Mucosa of rectum (tissue), 2 donors: ENCODE measurements around the gene SPINK1.

Source experiments
- H3K27ac ChIP-seq, 2 donors: one replicate each; pipeline ENCODE4 v1.7.0; 2013; ENCODE audit warnings: inconsistent platforms in 2 of 2, low read depth in 2 of 2, low read length in 2 of 2
- H3K27me3 ChIP-seq, 2 donors: one replicate each; pipeline ENCODE4 v1.7.0; 2013; ENCODE audit warnings: low read length in 2 of 2; ENCODE audit not compliant: control insufficient read depth in 2 of 2, insufficient read depth in 2 of 2
- H3K36me3 ChIP-seq, 2 donors: one replicate each; pipeline ENCODE4 v1.7.0; 2013; ENCODE audit warnings: low read length in 2 of 2; ENCODE audit not compliant: control insufficient read depth in 2 of 2, insufficient read depth in 2 of 2
- H3K4me1 ChIP-seq, 2 donors: one replicate each; pipeline ENCODE4 v1.7.0; 2013; ENCODE audit warnings: low read length in 2 of 2, mild to moderate bottlenecking in 1 of 2; ENCODE audit not compliant: control insufficient read depth in 2 of 2, insufficient read depth in 2 of 2
- H3K4me3 ChIP-seq, 2 donors: one replicate each; pipeline ENCODE4 v1.7.0; 2013; ENCODE audit warnings: low read length in 2 of 2
- H3K9ac ChIP-seq, 2 donors: one replicate each; pipeline ENCODE4 v1.7.0; 2013; ENCODE audit warnings: low read length in 2 of 2, low read depth in 1 of 2, mild to moderate bottlenecking in 1 of 2
- H3K9me3 ChIP-seq, 2 donors: one replicate each; pipeline ENCODE4 v1.7.0; 2013; ENCODE audit warnings: low read length in 2 of 2; ENCODE audit not compliant: control insufficient read depth in 2 of 2
- donor health status: healthy.
- donor health status: Normal muscosa, but diverticular disease.

The SPINK1 gene

DNA sequence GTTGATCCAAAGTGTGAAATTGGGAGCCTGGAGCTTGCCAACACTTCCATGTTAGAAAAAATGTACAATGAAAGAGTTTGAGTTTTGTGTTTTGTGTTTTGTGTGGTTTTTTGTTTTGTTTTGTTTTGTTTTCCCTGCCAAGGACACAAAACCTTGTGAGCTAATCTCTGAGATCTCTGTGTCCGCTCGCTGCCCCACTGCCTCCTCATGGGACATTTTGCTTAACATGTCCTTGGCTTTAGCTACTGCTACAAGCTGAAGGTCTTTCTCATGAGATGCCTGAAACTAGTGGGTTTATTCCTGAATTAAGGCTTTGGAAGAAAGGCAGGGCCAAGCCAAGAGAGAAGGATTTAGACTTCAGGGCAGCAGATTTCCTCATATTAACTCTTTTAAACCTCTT is 41.7 kb downstream of the SPINK1 start:
- no peaks in the 10 kb centered on the region for H3K36me3 ChIP-seq
- no peak overlapping the region for H3K4me3 ChIP-seq
- no peaks in the 10 kb centered on the region for H3K27me3 ChIP-seq

GRCh38 chr5:147788023-147788422 is 43.4 kb downstream of the SPINK1 start:
- Histone ChIP-seq H3K36me3 (no peaks in the 10 kb centered on the region), H3K27ac (no peak overlapping the region), H3K27me3 (no peaks in the 10 kb centered on the region), H3K9me3 (no peaks in the 10 kb centered on the region), H3K4me3 (no peak overlapping the region), H3K9ac (no peak overlapping the region), H3K4me1 (no peaks in the 10 kb centered on the region)

More for the DNA sequence above, 41.7 kb downstream of the SPINK1 start:
- Histone ChIP-seq H3K4me1 (no peaks in the 10 kb centered on the region), H3K9me3 (no peaks in the 10 kb centered on the region), H3K9ac (no peak overlapping the region), H3K27ac (no peak overlapping the region)

DNA sequence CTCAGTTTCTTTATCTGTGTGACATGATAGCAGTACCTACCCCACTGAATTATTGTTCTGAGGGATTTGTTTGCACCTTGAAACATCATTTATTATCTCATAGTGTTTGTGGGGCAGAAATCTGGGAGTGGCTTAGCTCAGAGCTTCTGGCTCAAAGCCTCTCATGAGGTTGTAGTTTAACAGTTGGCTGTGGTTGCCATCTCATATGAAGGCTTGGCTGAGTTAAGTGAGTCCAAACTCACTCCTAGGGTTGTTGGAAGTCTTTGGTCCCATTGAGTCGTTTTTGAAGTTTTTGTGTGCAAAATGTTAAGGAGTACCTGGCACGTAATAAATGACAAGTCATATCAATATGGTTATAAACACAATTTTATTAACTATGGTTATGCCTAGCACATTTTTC is 45.3 kb downstream of the SPINK1 start:
- Histone ChIP-seq H3K36me3 (no peaks in the 10 kb centered on the region), H3K9ac (no peak overlapping the region), H3K9me3 (no peaks in the 10 kb centered on the region), H3K27ac (no peak overlapping the region), H3K27me3 (no peaks in the 10 kb centered on the region), H3K4me3 (no peak overlapping the region), H3K4me1 (no peaks in the 10 kb centered on the region)

- Histone ChIP-seq H3K9ac (no peak overlapping the region), H3K4me3 (no peak overlapping the region), H3K36me3 (no peaks in the 10 kb centered on the region), H3K27me3 (no peaks in the 10 kb centered on the region), H3K27ac (no peak overlapping the region), H3K9me3 (no peaks in the 10 kb centered on the region), H3K4me1 (no peaks in the 10 kb centered on the region)
Observed at GRCh38 chr5:147784146-147784987, 47.1 kb downstream of the SPINK1 start.

- Histone ChIP-seq H3K4me1 (no peaks in the 10 kb centered on the region), H3K36me3 (no peaks in the 10 kb centered on the region), H3K27ac (no peak within 1 kb of the TSS), H3K9ac (no peak within 1 kb of the TSS), H3K9me3 (no peaks in the 10 kb centered on the region), H3K4me3 (peak within 1 kb of the TSS in 1 of 2 donors; percentile 65), H3K27me3 (no peaks in the 10 kb centered on the region)
Observed at GRCh38 chr5:147782110-147783028, 49.1 kb downstream of the SPINK1 start, which contains the start of gene JAKMIP2. Gene JAKMIP2, minus strand, starts transcription at chr5:147782728. Its CDS starts 110,922 bp downstream, at chr5:147671806.

DNA sequence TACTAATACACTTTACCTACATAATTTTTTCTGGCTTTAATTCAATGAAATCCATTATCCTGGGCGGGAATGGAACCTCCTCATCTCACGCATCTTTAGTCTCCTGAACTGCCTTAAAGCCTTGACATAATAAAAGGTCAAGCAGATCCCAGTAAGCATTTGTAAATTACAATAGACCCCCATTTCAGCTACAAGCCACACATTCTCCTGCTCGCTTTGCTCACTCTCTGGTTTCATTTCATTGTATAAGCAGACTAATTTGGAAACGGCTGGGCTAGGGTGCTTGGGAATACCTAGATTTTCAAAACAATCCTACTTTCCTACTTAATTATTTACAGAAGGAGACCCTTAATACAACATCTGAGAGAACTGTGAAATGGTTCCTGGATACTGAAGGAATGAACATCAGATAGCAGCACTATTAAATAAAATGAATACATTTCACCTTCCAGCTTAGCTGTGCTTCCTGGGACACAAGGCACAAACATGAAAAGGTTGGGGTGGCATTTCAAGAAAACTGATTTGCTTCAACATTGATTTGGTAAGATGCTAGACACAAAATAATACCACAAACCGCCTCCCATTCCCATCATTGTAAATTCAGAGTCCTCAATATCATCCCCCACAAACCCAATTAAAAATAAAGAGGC is 50.4 kb downstream of the SPINK1 start:
- Histone ChIP-seq H3K9ac (no peak overlapping the region), H3K27ac (no peak overlapping the region), H3K36me3 (no peaks in the 10 kb centered on the region), H3K27me3 (no peaks in the 10 kb centered on the region), H3K4me1 (no peaks in the 10 kb centered on the region), H3K4me3 (no peak overlapping the region), H3K9me3 (no peaks in the 10 kb centered on the region)

DNA sequence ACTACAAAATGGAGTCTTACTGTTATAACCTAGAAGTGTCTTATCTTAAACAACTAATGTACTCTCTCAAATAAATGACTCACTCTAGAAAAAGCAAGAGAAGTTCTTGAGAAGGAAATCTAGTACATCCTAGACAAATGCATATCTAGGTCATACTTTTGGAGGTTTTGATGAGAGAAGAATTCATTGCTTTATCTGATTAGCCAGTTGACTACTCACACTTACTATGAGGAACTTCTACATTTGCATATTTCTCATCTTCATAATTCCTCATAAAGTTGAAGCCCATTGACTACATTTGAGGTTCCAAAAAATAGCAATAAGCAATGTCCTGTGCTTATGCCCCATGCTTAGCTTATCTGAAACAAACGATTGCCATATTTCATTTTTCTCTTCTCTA is 51.8 kb downstream of the SPINK1 start:
- no peak overlapping the region for H3K27ac ChIP-seq
- no peak overlapping the region for H3K4me3 ChIP-seq
- H3K4me1 ChIP-seq: no peaks in the 10 kb centered on the region
- H3K9me3 ChIP-seq: no peaks in the 10 kb centered on the region
- no peak overlapping the region for H3K9ac ChIP-seq
- H3K27me3 ChIP-seq: no peaks in the 10 kb centered on the region
- no peaks in the 10 kb centered on the region for H3K36me3 ChIP-seq

DNA sequence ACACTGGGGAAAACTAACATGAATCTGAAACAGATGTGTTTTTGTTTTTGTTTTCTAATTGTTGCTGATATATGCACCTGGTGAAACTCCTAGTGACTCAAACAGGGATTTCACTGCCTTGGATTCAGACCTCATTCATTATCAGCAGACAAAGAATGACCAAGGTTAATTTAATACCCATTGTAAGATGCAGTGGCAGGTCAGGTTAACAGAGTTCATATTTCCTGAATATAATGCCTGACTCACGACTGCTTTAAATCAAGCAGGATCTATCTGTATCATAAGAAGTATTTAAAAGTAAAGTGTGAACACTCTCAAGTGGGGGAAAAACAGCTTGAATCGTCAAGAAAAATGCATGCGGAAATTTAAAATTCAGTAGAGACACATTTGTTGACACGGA is 54.5 kb downstream of the SPINK1 start:
- Histone ChIP-seq H3K4me1 (no peaks in the 10 kb centered on the region), H3K27ac (no peak overlapping the region), H3K4me3 (no peak overlapping the region), H3K36me3 (no peaks in the 10 kb centered on the region), H3K9me3 (no peaks in the 10 kb centered on the region), H3K9ac (no peak overlapping the region), H3K27me3 (no peaks in the 10 kb centered on the region)
